Measurements from ENCODE around the gene EMP3.
"Not testable (repeated sequence)": the region's sequence is repeated elsewhere in the genome, so short reads cannot be mapped to it uniquely, and the experiment has no call there.

EMP3 gene, protein sequence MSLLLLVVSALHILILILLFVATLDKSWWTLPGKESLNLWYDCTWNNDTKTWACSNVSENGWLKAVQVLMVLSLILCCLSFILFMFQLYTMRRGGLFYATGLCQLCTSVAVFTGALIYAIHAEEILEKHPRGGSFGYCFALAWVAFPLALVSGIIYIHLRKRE

GRCh38 chr19:48325265-48325910 is at the start of gene EMP3:
Gene EMP3, plus strand, starts transcription at chr19:48325552. Its CDS starts 1,293 bp downstream, at chr19:48326845.
- DNase-seq = peak; percentile 90

GRCh38 chr19:48279747-48280146 is 45.6 kb upstream of the EMP3 start:
- no peak for DNase-seq

- no peak for DNase-seq
Observed at GRCh38 chr19:48283908-48284307, 41.4 kb upstream of the EMP3 start.

- no peak for DNase-seq
Observed at GRCh38 chr19:48284896-48285295, 40.5 kb upstream of the EMP3 start.

DNA sequence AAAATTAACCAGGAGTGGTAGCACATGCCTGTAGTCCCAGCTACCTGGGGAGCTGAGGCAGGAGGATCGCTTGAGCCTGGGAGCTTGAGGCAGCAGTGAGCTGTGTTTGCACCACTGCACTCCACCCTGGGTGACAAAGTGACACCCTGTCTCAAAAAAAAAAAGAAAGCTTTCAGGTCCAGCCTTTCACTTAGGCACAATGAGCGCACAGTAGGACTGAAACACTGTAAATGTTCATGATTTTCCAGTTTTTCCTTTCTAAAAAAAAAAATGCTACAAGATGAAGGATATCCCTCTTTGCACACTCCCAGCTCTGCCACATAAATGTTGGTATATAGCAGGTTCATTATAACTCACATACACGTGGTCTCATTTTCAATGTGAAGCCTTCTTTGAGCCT is 37.6 kb upstream of the EMP3 start:
- DNase-seq = no peak

DNA sequence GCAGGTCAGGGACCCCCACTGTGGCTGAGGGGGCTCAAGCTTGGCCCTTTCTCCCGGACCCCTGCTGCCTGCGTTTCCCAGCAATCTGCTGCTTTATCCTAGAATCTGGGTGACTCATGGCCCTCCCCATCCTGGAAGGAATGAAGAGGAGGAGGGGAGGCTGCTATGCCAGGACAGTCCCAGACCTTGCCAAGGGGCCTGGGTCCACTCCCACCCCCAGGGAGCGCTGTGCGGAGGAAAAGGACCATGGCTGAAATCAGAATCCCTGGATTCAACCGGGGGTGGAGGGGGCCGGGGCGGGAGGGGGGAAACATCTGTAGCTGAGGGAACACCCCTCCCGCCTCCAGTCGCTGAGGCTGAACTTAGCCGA is 35.0 kb upstream of the EMP3 start:
- no peak for DNase-seq

DNA sequence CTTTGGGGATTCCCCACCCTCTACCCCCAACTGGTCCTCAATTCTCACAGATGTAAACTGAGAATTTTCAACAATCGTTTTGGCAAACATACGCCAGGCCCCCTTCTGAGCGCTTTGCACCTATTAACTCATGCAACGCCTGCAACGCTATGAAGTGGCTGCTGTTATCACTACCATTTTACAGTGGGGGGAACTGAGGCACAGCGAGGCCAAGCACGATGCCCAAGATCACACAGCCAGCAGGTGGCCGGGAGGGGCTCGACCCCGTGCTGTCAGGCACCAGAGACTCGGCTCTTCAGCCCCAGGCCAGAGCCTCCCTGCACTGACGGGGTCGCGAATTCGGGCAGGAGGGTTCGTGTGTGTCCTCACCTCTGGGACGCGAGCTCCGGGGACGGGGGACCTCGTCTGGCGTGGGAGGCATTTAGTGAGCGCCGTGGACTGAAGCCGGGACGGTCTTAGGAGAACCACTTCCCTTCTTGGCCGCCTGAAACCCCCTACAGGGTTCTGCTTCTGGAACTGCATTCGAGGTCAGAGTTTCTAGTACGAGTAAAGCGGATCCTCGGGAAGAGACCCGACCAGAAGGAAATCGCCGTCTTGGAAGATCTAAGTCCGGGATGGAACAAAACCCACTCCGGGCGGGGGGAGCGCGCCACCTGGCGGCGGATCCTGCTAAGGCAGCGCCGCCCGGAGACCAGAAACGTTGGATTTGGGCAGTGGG is 34.4 kb upstream of the EMP3 start:
- peak; percentile 34 for DNase-seq

- not testable (repeated sequence) for DNase-seq
Observed at GRCh38 chr19:48291489-48291815, 33.9 kb upstream of the EMP3 start.

- DNase-seq = no peak
Observed at GRCh38 chr19:48292798-48293197, 32.6 kb upstream of the EMP3 start.

GRCh38 chr19:48295458-48295857 is 29.9 kb upstream of the EMP3 start:
- DNase-seq = no peak

DNA sequence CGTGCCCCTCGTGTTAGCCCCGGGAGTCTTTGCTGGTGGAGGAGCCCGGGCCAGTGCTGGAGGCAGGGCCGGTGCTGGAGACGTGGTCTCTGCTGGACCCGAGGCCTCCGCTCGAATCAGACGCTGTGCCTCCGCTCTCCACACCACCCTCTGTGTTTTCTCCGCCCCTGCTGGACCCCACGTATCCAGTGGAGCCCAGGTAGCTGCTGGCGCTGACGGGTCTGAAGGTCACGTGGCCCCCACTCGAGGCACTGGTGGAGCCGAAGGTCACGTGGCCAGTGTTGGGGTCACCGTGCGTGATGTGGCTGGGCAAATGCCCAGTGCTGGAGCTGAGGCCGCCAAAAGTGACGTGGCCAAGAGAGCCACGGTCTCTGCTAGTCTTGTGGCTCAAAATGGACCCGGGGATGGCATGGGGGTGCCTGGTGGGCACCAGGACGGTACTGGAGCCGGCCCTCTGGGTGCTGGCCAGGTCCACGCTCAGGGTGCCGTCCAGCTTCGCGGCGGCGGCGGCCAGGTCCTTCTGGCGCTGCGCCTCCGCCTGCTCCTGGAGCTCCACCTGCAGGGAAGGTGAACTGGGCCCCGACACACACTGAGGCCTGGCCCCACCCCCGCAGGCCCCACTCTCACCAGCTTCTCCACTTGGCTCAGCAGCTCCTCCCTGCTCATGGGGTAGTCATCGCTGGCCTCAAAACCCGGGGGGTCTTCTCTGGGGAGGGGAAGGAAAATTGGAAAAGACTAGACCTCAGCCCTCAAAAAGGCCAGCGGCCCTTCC is 28.2 kb upstream of the EMP3 start:
- DNase-seq = no peak

DNA sequence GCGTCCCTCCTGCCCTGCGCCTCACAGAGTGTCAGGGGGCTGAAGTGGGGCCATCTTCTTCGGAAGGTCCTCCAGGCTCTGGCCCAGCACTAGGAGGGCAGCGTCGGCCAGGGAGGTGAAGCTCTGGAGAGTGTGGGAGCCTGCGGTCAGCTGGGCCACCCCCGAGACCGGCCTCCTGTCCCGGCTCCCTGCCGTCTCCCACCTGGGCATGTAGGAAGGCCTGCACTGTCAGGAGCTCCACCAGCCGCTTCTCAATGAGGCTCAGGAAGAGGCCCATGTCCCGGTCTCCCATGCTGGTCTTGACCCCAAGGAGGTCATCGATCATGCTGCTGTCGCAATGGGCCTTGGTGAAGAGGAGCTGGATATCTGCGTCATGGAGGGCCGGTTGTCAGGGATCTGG is 27.4 kb upstream of the EMP3 start:
- no peak for DNase-seq

- DNase-seq = no peak
Observed at GRCh38 chr19:48301886-48302599, 23.3 kb upstream of the EMP3 start.

DNA sequence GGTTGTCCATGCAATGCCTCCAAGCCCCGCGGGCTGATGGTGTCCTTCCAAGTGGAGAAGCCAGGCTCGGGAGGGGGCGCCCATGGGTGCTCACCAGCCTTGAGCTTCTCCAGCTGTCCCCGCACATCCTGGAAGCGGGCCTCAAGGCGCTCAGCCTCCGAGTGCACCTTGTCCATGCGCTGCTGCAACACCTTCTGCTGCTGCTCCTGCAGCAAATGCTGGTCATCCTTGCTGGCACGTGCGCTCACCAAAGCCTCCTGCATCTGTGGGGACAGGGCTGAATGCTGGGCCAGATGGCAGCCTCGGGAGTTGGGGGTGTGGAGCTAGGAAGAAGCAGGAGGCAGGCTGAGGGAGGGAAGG is 22.8 kb upstream of the EMP3 start:
- DNase-seq = no peak

GRCh38 chr19:48303367-48303766 is 22.0 kb upstream of the EMP3 start:
- no peak for DNase-seq

GRCh38 chr19:48303866-48304265 is 21.5 kb upstream of the EMP3 start:
- DNase-seq = no peak

- DNase-seq = no peak
Observed at GRCh38 chr19:48308631-48309586, 16.4 kb upstream of the EMP3 start.

DNA sequence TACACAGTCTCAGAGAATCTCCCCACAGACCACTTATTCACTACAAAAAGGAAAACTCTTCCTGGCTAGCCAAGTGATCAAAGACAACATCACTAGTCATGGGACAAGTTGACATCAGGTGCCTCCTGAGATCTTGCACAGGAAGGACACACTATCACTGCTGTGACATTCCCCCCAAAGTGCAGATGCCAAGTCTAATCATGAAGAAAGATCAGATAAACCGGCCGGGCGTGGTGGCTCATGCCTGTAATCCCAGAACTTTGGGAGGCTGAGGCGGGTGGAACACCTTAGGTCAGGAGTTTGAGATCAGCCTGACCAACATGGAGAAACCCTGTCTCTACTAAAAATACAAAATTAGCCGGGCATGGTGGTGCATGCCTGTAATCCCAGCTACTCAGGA is 15.6 kb upstream of the EMP3 start:
- DNase-seq = not testable (repeated sequence)

DNA sequence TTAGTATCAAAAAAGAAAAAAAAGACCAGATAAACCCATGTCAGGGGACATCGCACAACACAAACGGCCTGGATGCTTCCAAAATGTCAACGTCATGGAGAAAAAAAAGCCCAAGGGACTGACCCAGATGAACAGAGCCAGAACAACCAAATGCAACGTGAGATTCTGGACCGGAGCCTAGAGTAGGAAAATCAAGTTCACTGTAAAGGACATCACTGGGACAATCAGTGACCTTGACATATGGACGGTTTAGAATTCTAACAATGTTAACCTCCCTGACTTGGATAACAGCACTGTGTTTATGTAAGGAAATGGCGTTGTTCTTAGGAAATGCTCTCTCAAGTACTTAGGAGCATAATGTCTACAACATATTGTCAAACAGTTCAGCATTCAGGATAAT is 15.1 kb upstream of the EMP3 start:
- no peak for DNase-seq

- no peak for DNase-seq
Observed at GRCh38 chr19:48311384-48311783, 14.0 kb upstream of the EMP3 start.

DNA sequence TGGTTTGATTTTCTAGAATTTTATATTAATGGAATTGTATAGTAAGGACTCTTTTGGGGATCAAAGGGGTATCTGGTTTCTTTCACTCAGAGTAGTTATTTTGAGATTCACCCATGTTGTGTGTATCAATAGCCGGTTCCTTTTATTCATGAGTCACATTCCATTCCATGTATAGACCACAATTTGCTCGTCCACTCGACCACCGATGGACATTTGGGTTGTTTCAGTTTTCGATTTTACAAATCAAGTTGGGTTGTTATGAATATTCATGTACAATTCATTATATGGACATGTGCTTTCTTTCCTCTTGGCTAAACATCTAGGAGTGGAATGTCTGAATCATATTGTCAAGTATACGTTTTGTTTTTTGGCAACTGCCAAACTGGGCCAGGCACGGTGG is 9.6 kb upstream of the EMP3 start:
- no peak for DNase-seq

DNA sequence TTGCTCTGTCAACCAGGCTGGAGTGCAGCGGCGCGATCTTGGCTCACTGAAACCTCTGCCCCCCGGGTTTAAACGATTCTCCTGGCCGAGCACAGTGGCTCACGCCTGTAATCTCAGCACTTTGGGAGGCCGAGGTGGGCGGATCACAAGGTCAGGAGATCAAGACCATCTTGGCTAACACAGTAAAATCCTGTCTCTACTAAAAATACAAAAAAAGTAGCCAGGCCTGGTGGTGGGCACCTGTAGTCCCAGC is 7.7 kb upstream of the EMP3 start:
- DNase-seq = not testable (repeated sequence)
